Naive thymus-derived CD4-positive, alpha-beta T cell (primary cell): ENCODE results near the gene RBL1. TPM values are rescaled to one million over a fixed set of nuclear protein-coding genes. Genes with fewer than 3 reads are reported as not detected.

Experiments
- ATAC-seq: fragments of 150-1000 bp; cut with Tn5 transposase; 2 replicates; pipeline ENCODE4 v1.10.0; 2021; ENCODE audit warnings: mild to moderate bottlenecking, moderate library complexity
- CTCF ChIA-PET: fragments of 350-600 bp; sonication (Branson Sonifier 250); formaldehyde crosslinking; loops from one replicate; lab custom pipeline; 2021; ENCODE audit warnings: antibody characterized with exemption; lab: Charles Lee
- POLR2A ChIA-PET: fragments of 350-600 bp; sonication (Branson Sonifier 250); formaldehyde crosslinking; loops from one replicate; lab custom pipeline; 2021; ENCODE audit warnings: antibody characterized with exemption, inconsistent platforms; lab: Charles Lee
- DNase-seq, 9 donors: peaks; one replicate each; pipeline versions ENCODE4 v3.0.0 to v3.0.0-alpha.2; 2020 to 2022; ENCODE audit warnings: mixed read lengths in 1 of 9
- H3K27ac ChIP-seq: one replicate; pipeline ENCODE4 v1.7.0; 2013; ENCODE audit warnings: mild to moderate bottlenecking, low read depth, low read length, moderate library complexity
- H3K27me3 ChIP-seq, 2 donors: one replicate each; pipeline ENCODE4 v1.7.0; 2013; ENCODE audit warnings: low read length in 2 of 2, mild to moderate bottlenecking in 2 of 2, moderate library complexity in 2 of 2; ENCODE audit not compliant: control insufficient read depth in 2 of 2, insufficient read depth in 2 of 2
- H3K36me3 ChIP-seq, 3 experiments: 1 replicate in 2 of 3; 2 replicates in 1 of 3; pipeline ENCODE4 v1.7.0; 2013; ENCODE audit warnings: low read length in 3 of 3, mild to moderate bottlenecking in 3 of 3, moderate library complexity in 1 of 3; ENCODE audit not compliant: insufficient read depth in 3 of 3, control insufficient read depth in 2 of 3
- H3K4me1 ChIP-seq, 2 donors: one replicate each; pipeline ENCODE4 v1.7.0; 2013; ENCODE audit warnings: low read length in 2 of 2, mild to moderate bottlenecking in 2 of 2, moderate library complexity in 1 of 2; ENCODE audit not compliant: control insufficient read depth in 2 of 2, insufficient read depth in 2 of 2
- H3K4me3 ChIP-seq: 2 replicates; pipeline ENCODE4 v1.7.0; 2013; ENCODE audit warnings: mild to moderate bottlenecking, low read length
- H3K9me3 ChIP-seq, 3 experiments: 1 replicate in 2 of 3; 2 replicates in 1 of 3; pipeline ENCODE4 v1.7.0; 2013; ENCODE audit warnings: low read length in 3 of 3; ENCODE audit not compliant: control insufficient read depth in 2 of 3
- H3K27ac Mint-ChIP-seq, 9 donors: one replicate each; pipeline ENCODE4 v1.8.0; 2020 to 2022; ENCODE audit warnings: mixed read lengths in 9 of 9, mild to moderate bottlenecking in 8 of 9, moderate library complexity in 5 of 9, inconsistent platforms in 2 of 9
- H3K27me3 Mint-ChIP-seq, 5 donors: one replicate each; pipeline ENCODE4 v1.8.0; 2021 to 2022; ENCODE audit warnings: mixed read lengths in 5 of 5, mild to moderate bottlenecking in 1 of 5
- H3K36me3 Mint-ChIP-seq, 5 donors: one replicate each; pipeline ENCODE4 v1.8.0; 2020 to 2022; ENCODE audit warnings: mixed read lengths in 5 of 5, mild to moderate bottlenecking in 3 of 5, inconsistent platforms in 1 of 5
- H3K4me1 Mint-ChIP-seq, 7 donors: one replicate each; pipeline ENCODE4 v1.8.0; 2020 to 2022; ENCODE audit warnings: mixed read lengths in 7 of 7, mild to moderate bottlenecking in 3 of 7, inconsistent platforms in 1 of 7
- H3K4me3 Mint-ChIP-seq, 10 donors: one replicate each; pipeline ENCODE4 v1.8.0; 2020 to 2022; ENCODE audit warnings: mild to moderate bottlenecking in 10 of 10, mixed read lengths in 10 of 10, moderate library complexity in 6 of 10, inconsistent platforms in 2 of 10
- H3K9me3 Mint-ChIP-seq, 11 donors: one replicate each; pipeline ENCODE4 v1.8.0; 2020 to 2022; ENCODE audit warnings: mixed read lengths in 11 of 11, mild to moderate bottlenecking in 4 of 11, inconsistent platforms in 1 of 11, moderate library complexity in 1 of 11
- intact Hi-C, 2 donors: fragments of 100-400 bp; cut with micrococcal nuclease; formaldehyde crosslinking; loops; one replicate each; pipeline ENCODE4 v1.15.1; 2023
- polyA plus RNA-seq, 2 donors: library from polyadenylated mRNA; unstranded; fragments of 300-500 nt; fragmentation: Illumina TruSeq; gene quantifications; one replicate each; pipeline ENCODE4 v1.2.3, GENCODE V29; 2021
- total RNA-seq, 6 experiments: library from RNA in 5 of 6; stranded (reverse) in 5 of 6; gene quantifications; 1 replicate in 5 of 6; 2 replicates in 1 of 6; pipeline ENCODE4 v1.2.3 and lab custom pipeline; 2021 to 2026

The RBL1 gene, protein sequence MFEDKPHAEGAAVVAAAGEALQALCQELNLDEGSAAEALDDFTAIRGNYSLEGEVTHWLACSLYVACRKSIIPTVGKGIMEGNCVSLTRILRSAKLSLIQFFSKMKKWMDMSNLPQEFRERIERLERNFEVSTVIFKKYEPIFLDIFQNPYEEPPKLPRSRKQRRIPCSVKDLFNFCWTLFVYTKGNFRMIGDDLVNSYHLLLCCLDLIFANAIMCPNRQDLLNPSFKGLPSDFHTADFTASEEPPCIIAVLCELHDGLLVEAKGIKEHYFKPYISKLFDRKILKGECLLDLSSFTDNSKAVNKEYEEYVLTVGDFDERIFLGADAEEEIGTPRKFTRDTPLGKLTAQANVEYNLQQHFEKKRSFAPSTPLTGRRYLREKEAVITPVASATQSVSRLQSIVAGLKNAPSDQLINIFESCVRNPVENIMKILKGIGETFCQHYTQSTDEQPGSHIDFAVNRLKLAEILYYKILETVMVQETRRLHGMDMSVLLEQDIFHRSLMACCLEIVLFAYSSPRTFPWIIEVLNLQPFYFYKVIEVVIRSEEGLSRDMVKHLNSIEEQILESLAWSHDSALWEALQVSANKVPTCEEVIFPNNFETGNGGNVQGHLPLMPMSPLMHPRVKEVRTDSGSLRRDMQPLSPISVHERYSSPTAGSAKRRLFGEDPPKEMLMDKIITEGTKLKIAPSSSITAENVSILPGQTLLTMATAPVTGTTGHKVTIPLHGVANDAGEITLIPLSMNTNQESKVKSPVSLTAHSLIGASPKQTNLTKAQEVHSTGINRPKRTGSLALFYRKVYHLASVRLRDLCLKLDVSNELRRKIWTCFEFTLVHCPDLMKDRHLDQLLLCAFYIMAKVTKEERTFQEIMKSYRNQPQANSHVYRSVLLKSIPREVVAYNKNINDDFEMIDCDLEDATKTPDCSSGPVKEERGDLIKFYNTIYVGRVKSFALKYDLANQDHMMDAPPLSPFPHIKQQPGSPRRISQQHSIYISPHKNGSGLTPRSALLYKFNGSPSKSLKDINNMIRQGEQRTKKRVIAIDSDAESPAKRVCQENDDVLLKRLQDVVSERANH
- total RNA-seq (10 to 100 TPM; 27.4 to 51.2 (median 30.6) TPM), polyA plus RNA-seq (10 to 100 TPM in 1 of 2 donors, 1 to 10 TPM in 1; 10.0 to 13.0 TPM), total RNA-seq (lab: John Stamatoyannopoulos, UW) (63.4 reads per million, percentile 76 among the genes with 10 or more reads in this experiment)

GRCh38 chr20:37095599-37096414 is at the start of gene RBL1:
RBL1 (minus strand) TSS chr20:37095997; CDS start chr20:37095928, 69 bp downstream.
- Histone ChIP-seq H3K4me3 (peak within 1 kb of the TSS; percentile 93), H3K4me1 (peaks cover 17 to 18% of the 10 kb centered on the region in 2 donors), H3K27me3 (no peaks in the 10 kb centered on the region), H3K9me3 (no peaks in the 10 kb centered on the region), H3K36me3 (no peaks in the 10 kb centered on the region), H3K27ac (peak within 1 kb of the TSS; percentile 91)
- Mint-ChIP-seq H3K27ac (peak within 1 kb of the TSS; percentile 96 to 100 (median 100)), H3K4me3 (peak within 1 kb of the TSS; percentile 88 to 100 (median 98)), H3K36me3 (peaks cover 0 to 20% (median 5%) of the 10 kb centered on the region in 5 donors), H3K4me1 (peaks cover 15 to 42% (median 34%) of the 10 kb centered on the region in 7 donors), H3K9me3 (peaks cover 0 to 4% (median 0%) of the 10 kb centered on the region in 11 donors), H3K27me3 (peaks cover 0 to 6% (median 0%) of the 10 kb centered on the region in 5 donors)
- POLR2A ChIA-PET = interaction anchor here (0.7 to 2.6 kb wide), 12 partner anchors 10 to 432 kb away, joined by 3 to 20 read pairs (median 4); partner anchors contain the start of genes BLCAP, MROH8 and RPN2
- intact Hi-C loops = loop anchor here (1.0 to 10.0 kb wide), 12 partner anchors 53 to 1866 kb away; partner anchors contain the start of genes SAMHD1 (in 2 of the 2), BLCAP (in 1 of the 2), DHX35 (in 1 of the 2) and DSN1 (in 1 of the 2)
- DNase-seq (peak; percentile 72 to 93 (median 91)), ATAC-seq (peak; percentile 91)
- CTCF ChIA-PET = interaction anchor here (0.7 to 1.6 kb wide), 8 partner anchors 13 to 168 kb away, joined by 3 to 7 read pairs (median 3); no protein-coding TSS in a partner anchor

DNA sequence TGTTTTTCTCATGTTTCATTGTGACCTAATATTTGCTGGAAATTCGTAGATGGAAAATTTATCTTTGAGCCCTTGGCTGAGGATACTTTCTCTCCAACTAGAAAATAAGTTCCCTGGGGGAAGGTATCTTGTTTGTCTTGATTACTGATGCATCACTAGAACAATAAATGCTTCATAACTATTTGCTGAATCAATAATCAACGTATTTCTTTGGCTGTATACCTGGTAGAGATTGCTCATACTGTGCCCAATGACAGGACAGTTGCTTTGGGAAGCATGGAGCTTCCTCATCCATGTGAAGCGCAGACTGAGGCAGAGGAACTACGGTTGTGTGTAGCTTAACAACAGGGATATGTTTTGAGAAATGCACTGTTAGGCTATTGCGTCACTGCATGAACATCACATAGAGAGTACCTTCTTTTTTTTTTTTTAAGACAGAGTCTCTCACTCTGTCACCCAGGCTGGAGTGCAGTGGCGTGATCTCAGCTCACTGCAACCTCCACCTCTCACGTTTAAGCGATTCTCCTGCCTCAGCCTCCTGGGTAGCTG is 49.1 kb upstream of the RBL1 start:
- ChIA-PET POLR2A (no interaction called here), CTCF (no interaction called here)
- Histone ChIP-seq H3K27ac (no peak overlapping the region), H3K4me1 (no peaks in the 10 kb centered on the region), H3K9me3 (no peaks in the 10 kb centered on the region), H3K4me3 (no peak overlapping the region), H3K27me3 (no peaks in the 10 kb centered on the region), H3K36me3 (no peaks in the 10 kb centered on the region)
- H3K27me3 Mint-ChIP-seq = peaks cover 0 to 2% (median 0%) of the 10 kb centered on the region in 5 donors
- H3K9me3 Mint-ChIP-seq = no peaks in the 10 kb centered on the region
- no peaks in the 10 kb centered on the region for H3K4me1 Mint-ChIP-seq
- DNase-seq (no peak), ATAC-seq (no peak)
- H3K4me3 Mint-ChIP-seq = no peak overlapping the region
- H3K36me3 Mint-ChIP-seq = peaks cover 0 to 8% (median 4%) of the 10 kb centered on the region in 5 donors
- H3K27ac Mint-ChIP-seq = no peak overlapping the region
- intact Hi-C loops = no loop called here

DNA sequence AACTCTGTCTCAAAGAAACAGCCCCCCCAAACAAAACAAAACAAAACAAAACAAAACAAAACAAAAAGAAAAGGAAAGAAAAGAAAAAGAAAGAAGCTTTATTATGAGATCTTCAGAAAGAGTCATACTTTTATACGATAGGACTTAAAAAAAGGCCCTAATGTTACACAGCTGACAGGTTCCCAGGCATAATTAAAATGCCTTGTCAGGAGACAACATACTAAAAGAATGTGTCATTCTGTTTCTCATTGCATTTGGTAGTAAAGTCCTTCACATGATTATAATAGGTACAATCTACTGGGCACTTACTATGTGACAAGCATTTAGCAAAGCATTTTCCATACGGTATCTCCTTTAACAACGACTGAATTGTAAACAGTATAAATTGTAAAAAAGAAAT is 46.9 kb upstream of the RBL1 start:
- Mint-ChIP-seq H3K9me3 (no peaks in the 10 kb centered on the region), H3K4me3 (no peak overlapping the region), H3K27ac (no peak overlapping the region), H3K4me1 (no peaks in the 10 kb centered on the region), H3K27me3 (peaks cover 0 to 5% (median 0%) of the 10 kb centered on the region in 5 donors), H3K36me3 (peaks cover 0 to 8% (median 4%) of the 10 kb centered on the region in 5 donors)
- POLR2A ChIA-PET = no interaction called here
- Histone ChIP-seq H3K9me3 (no peaks in the 10 kb centered on the region), H3K27me3 (no peaks in the 10 kb centered on the region), H3K4me3 (no peak overlapping the region), H3K27ac (no peak overlapping the region), H3K36me3 (no peaks in the 10 kb centered on the region), H3K4me1 (no peaks in the 10 kb centered on the region)
- CTCF ChIA-PET = no interaction called here
- no peak for ATAC-seq
- intact Hi-C loops = no loop called here
- no peak for DNase-seq

GRCh38 chr20:37137547-37137946 is 41.8 kb upstream of the RBL1 start:
- CTCF ChIA-PET = no interaction called here
- H3K9me3 Mint-ChIP-seq = no peaks in the 10 kb centered on the region
- no peak overlapping the region for H3K27ac Mint-ChIP-seq
- H3K9me3 ChIP-seq = no peaks in the 10 kb centered on the region
- POLR2A ChIA-PET = no interaction called here
- peaks cover 0 to 11% (median 0%) of the 10 kb centered on the region in 5 donors for H3K27me3 Mint-ChIP-seq
- H3K27ac ChIP-seq = no peak overlapping the region
- ATAC-seq (no peak), DNase-seq (no peak)
- no peak overlapping the region for H3K4me3 Mint-ChIP-seq
- no peaks in the 10 kb centered on the region for H3K36me3 ChIP-seq
- peaks cover 0 to 5% (median 4%) of the 10 kb centered on the region in 5 donors for H3K36me3 Mint-ChIP-seq
- H3K4me1 ChIP-seq = peaks cover 0 to 9% of the 10 kb centered on the region in 2 donors
- H3K4me3 ChIP-seq = no peak overlapping the region
- no peaks in the 10 kb centered on the region for H3K4me1 Mint-ChIP-seq
- intact Hi-C loops = no loop called here
- H3K27me3 ChIP-seq = no peaks in the 10 kb centered on the region

DNA sequence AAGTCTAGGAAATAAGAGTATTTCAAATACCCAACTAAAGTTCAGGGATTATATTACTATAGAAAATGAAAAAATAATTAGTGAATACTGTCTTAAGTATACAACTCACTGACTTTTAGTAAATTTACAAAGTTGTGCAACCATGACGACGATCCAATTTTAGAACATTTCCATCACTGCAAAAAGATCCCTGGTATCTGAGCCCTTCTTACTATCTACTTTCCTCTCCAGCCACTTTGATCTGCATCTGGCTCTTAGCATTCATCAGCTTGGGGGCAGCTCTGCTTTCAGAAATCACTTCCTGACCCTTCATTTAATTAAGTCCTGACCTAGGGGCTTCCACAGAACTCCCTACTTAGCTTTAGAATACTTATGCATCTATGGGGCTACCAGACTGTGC is 38.2 kb upstream of the RBL1 start:
- no peak overlapping the region for H3K4me3 Mint-ChIP-seq
- POLR2A ChIA-PET = no interaction called here

More for the DNA sequence above, 38.2 kb upstream of the RBL1 start:
- H3K9me3 Mint-ChIP-seq = no peaks in the 10 kb centered on the region
- ATAC-seq = no peak
- no peak overlapping the region for H3K4me3 ChIP-seq
- H3K4me1 Mint-ChIP-seq = peaks cover 0 to 4% (median 0%) of the 10 kb centered on the region in 7 donors
- intact Hi-C loops = no loop called here
- H3K27me3 ChIP-seq = no peaks in the 10 kb centered on the region
- CTCF ChIA-PET = no interaction called here
- peaks cover 0 to 4% (median 0%) of the 10 kb centered on the region in 5 donors for H3K36me3 Mint-ChIP-seq
- H3K27ac ChIP-seq = no peak overlapping the region
- no peaks in the 10 kb centered on the region for H3K36me3 ChIP-seq
- H3K27ac Mint-ChIP-seq = no peak overlapping the region
- peaks cover 0 to 16% (median 0%) of the 10 kb centered on the region in 5 donors for H3K27me3 Mint-ChIP-seq
- H3K4me1 ChIP-seq = peaks cover 0 to 9% of the 10 kb centered on the region in 2 donors
- no peak for DNase-seq
- no peaks in the 10 kb centered on the region for H3K9me3 ChIP-seq
